GM21717 (cell line): ENCODE results near the gene FOXR2.

Experiments
- ATAC-seq: cut with Tn5 transposase; IDR thresholded peaks from one replicate; pipeline ENCODE4 v1.9.1; 2021; ENCODE audit warnings: mild to moderate bottlenecking, moderate library complexity; ENCODE audit not compliant: unreplicated experiment

FOXR2 gene

GRCh38 chrX:55623100-55623499 is at the start of gene FOXR2:
Gene FOXR2, plus strand, starts transcription at chrX:55623400. Its CDS starts 312 bp downstream, at chrX:55623712.
- no peak for ATAC-seq

GRCh38 chrX:55579115-55579514 is 44.1 kb upstream of the FOXR2 start:
- no peak for ATAC-seq

- no peak for ATAC-seq
These were observed 40.8 kb upstream of the FOXR2 start for GRCh38 chrX:55582447-55582846.

DNA sequence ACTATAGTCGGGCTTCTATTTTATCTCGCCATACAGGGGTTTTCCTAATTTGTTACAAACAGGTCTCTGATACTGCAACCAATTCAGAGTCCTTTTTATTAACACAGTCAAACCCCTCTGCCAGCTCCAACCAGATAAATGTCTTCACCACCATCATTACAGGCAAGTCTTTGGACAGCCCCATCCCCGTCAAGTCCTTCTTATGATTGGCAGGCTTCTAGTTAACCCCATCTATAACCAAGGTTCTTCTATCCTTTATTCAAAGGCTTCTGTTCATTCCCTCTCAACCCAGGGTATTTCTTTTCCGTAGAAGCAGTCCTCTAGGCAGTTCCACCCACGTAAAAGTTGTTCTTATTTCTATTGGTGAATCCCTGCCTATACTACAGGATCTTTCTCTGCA is 29.9 kb upstream of the FOXR2 start:
- ATAC-seq, result no peak

GRCh38 chrX:55593756-55594257 is 29.4 kb upstream of the FOXR2 start:
- no peak for ATAC-seq

DNA sequence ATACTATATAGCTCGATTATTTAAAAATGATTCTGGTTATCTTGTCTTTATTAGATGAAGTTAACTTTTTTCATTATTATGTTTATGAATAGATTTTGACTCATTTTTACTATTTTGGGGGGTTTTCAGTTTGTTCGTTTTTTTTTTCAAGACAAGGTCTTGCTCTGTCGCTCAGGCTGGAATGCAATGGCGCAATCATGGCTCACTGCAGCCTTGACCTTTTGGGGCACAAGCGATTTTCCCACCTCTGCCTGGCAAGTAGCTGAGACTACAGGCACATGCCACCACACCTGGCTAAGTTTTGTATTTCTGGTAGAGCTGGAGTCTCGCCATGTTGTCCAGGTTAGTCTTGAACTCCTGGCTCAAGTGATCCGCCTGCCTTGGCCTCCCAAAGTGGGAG is 24.9 kb upstream of the FOXR2 start:
- no peak for ATAC-seq

DNA sequence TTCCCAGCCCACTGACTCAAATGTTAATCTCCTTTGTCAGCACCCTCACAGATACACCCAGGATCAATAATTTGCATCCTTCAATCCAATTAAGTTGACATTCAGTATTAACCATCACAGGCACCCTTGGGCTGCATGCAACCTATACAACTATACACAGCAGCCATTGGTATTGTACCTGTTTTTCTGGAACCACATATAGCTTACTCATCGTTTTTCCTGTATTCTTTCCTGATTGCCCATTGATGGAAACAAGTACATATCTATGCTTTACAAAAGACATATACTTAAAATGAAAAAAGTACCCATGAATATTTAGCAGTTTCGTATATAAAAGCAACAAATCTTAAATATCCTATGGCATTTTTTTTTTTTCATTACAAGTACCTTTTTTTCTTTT is 3.7 kb upstream of the FOXR2 start:
- no peak for ATAC-seq

- ATAC-seq, result no peak
These were observed 1.2 kb downstream of the FOXR2 start for GRCh38 chrX:55624403-55624802.

GRCh38 chrX:55636109-55636508 is 12.9 kb downstream of the FOXR2 start:
- ATAC-seq, result no peak

DNA sequence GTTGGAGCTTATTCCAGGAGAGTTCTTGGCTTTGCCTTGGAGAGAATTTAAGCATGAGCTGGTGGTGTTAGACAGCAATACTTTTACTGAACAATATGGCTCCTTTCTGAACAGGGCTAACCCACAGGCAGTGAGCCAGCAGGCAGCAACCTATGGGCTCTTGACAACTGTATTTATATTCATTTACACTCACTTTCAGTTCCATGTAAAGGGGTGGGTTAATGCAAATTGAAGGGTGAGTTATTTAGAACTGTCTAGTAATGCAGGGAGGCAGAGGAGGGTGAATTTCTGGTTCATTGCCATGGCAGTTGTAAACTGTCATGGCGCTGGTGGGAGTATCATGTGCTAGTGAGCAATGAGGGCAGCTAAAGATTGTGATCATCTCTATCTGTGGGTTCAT is 15.7 kb downstream of the FOXR2 start:
- peak; percentile 71 for ATAC-seq

DNA sequence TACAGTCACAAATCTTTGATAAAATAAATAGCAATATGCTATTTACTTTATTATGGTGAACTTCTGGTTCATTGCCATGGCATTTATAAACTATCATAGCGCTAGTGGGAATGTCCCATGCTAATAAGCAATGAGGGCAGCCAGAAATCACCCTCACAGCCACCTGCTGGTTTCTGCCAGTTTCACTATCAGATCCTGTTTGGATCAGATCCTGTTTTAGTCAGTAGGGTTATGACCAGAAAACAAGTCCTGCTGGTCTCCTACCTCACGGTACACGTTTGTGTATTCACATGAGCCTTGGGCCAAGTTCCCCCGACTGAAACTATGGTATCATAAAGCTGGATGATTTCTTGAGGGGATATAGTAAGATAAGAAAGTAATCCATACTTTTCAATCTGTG is 17.7 kb downstream of the FOXR2 start:
- peak; percentile 68 for ATAC-seq

GRCh38 chrX:55648434-55648833 is 25.2 kb downstream of the FOXR2 start:
- ATAC-seq, result peak; percentile 48

DNA sequence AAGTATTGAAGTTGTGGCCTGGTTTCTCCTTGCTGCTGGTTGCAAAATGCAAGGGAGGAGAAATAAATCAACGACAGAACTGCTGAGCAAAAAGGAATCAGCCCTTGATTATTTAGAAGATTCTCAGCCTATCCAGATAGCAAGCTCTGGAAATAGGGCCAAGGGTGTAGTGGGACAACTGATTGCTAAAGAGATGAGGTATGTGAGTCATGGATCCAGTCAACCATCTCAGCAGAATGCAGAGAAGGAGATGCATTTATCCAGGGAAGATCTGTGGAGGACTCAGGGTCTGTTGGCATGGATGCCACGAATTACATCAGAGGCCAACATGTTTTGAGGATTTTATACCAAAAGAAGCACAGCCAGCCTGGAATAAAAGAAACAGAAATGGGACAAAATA is 36.7 kb downstream of the FOXR2 start:
- ATAC-seq, result no peak

DNA sequence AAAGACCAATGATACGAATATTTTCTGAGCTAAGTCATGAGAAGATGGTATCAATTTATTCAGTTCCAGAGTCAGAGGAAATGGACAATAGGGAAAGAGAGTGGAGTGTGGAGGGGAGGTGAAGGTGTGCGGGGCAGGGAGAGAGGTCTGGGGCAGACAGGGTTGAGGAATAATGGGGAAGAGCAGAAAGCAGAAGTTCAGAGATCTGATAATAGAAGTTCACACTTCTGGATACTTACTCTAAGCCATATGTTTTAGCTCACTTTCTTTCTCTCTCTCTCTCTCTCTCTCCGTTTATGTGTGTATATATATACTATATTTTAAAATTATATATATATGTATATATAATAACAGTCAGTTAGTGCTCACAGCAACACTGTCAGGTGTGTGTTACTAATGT is 40.4 kb downstream of the FOXR2 start:
- ATAC-seq, result peak; percentile 56

- ATAC-seq, result no peak
These were observed 44.9 kb downstream of the FOXR2 start for GRCh38 chrX:55668084-55668483.
